GM23338 (cell line): ENCODE data around the gene ASCL2. TPM values are rescaled to one million over a fixed set of nuclear protein-coding genes. Genes with fewer than 3 reads are reported as not detected.

Experiments used
- ATAC-seq: fragments of 200-7000 bp; cut with Tn5 transposase; 3 replicates; pipeline ENCODE4 v1.9.1; 2020
- DNase-seq: peaks from one replicate; pipeline ENCODE4 v3.0.0-alpha.2; 2015; ENCODE audit warnings: low spot score
- H2AFZ ChIP-seq: fragments of 200-600 bp; sonication (generic); 2 replicates; pipeline ENCODE4 v1.8.0; 2016; ENCODE audit warnings: antibody characterized with exemption, mild to moderate bottlenecking, moderate library complexity
- H3F3A ChIP-seq: fragments of 200-600 bp; sonication (generic); replicated peaks from 2 replicates; pipeline ENCODE4 v1.8.0; 2017; ENCODE audit warnings: antibody characterized with exemption, mixed run types, low read depth
- H3K27ac ChIP-seq: fragments of 200-600 bp; sonication (generic); 2 replicates; pipeline ENCODE4 v1.6.1; 2016; ENCODE audit warnings: low read depth
- H3K27me3 ChIP-seq: fragments of 200-600 bp; sonication (generic); 2 replicates; pipeline ENCODE4 v1.8.0; 2016; ENCODE audit warnings: mild to moderate bottlenecking, mixed run types, moderate library complexity; ENCODE audit not compliant: insufficient read depth
- H3K36me3 ChIP-seq: fragments of 200-600 bp; sonication (generic); 2 replicates; pipeline ENCODE4 v1.8.0; 2016; ENCODE audit warnings: mild to moderate bottlenecking; ENCODE audit not compliant: insufficient read depth
- H3K4me1 ChIP-seq: fragments of 200-600 bp; sonication (generic); 2 replicates; pipeline ENCODE4 v1.8.0; 2016; ENCODE audit warnings: mild to moderate bottlenecking, moderate library complexity; ENCODE audit not compliant: insufficient read depth
- H3K4me2 ChIP-seq: fragments of 200-600 bp; sonication (generic); 2 replicates; pipeline ENCODE4 v1.7.1; 2017; ENCODE audit warnings: mixed run types
- H3K4me3 ChIP-seq: fragments of 200-600 bp; sonication (generic); 2 replicates; pipeline ENCODE4 v1.6.1; 2016; ENCODE audit warnings: mixed run types
- H3K79me2 ChIP-seq: fragments of 200-600 bp; sonication (generic); replicated peaks from 2 replicates; pipeline ENCODE4 v1.8.0; 2017; ENCODE audit warnings: mild to moderate bottlenecking; ENCODE audit not compliant: insufficient read depth
- H3K9me2 ChIP-seq: fragments of 200-600 bp; sonication (generic); 2 replicates; pipeline ENCODE4 v1.8.0; 2017; ENCODE audit not compliant: insufficient read depth
- H4K20me1 ChIP-seq: fragments of 200-600 bp; sonication (generic); replicated peaks from 2 replicates; pipeline ENCODE4 v1.8.0; 2017; ENCODE audit warnings: mild to moderate bottlenecking; ENCODE audit not compliant: insufficient read depth
- H3K27ac Mint-ChIP-seq: 2 replicates; pipeline ENCODE4 v1.8.0; 2020; ENCODE audit warnings: inconsistent platforms, mild to moderate bottlenecking, moderate library complexity, mixed read lengths
- H3K27me3 Mint-ChIP-seq: 3 replicates; pipeline ENCODE4 v1.8.0; 2022; ENCODE audit warnings: low read depth, mild to moderate bottlenecking, moderate library complexity, mixed read lengths, inconsistent platforms; ENCODE audit not compliant: insufficient read depth, poor library complexity
- H3K36me3 Mint-ChIP-seq: 3 replicates; pipeline ENCODE4 v1.8.0; 2021; ENCODE audit warnings: low read depth, mild to moderate bottlenecking, inconsistent platforms, moderate library complexity, mixed read lengths
- H3K4me1 Mint-ChIP-seq: 3 replicates; pipeline ENCODE4 v1.8.0; 2020; ENCODE audit warnings: mild to moderate bottlenecking, inconsistent platforms, mixed read lengths
- H3K4me3 Mint-ChIP-seq: 3 replicates; pipeline ENCODE4 v1.8.0; 2021; ENCODE audit warnings: moderate library complexity, mild to moderate bottlenecking, inconsistent platforms, mixed read lengths
- H3K9me3 Mint-ChIP-seq: 3 replicates; pipeline ENCODE4 v1.8.0; 2020; ENCODE audit warnings: moderate library complexity, mild to moderate bottlenecking, inconsistent platforms, mixed read lengths
- CREB1 ChIP-seq: fragments of 250-450 bp; sonication (Bioruptor Pico); IDR thresholded peaks from 2 replicates; pipeline ENCODE4 v1.5.0; 2020; ENCODE audit warnings: low read depth, mild to moderate bottlenecking, moderate library complexity
- CTCF ChIP-seq, 2 experiments: fragments of 200-600 bp in 1 of 2; sonication (generic) in 1 of 2; conservative IDR thresholded peaks; 2 replicates each; pipeline versions ENCODE4 v1.5.1 to v1.6.1; 2016 to 2017; ENCODE audit warnings: antibody characterized with exemption in 2 of 2, low read depth in 2 of 2, mild to moderate bottlenecking in 2 of 2, moderate library complexity in 1 of 2
- ETS1 ChIP-seq: IDR thresholded peaks from 2 replicates; pipeline ENCODE4 v1.6.1; 2016; ENCODE audit warnings: antibody characterized with exemption
- EZH2 ChIP-seq: fragments of 200-600 bp; sonication (generic); IDR thresholded peaks from one replicate; pipeline ENCODE4 v1.8.0; 2017; ENCODE audit warnings: antibody characterized with exemption, mild to moderate bottlenecking, low read depth; ENCODE audit not compliant: unreplicated experiment
- EZH2phosphoT487 ChIP-seq: fragments of 200-600 bp; sonication (generic); IDR thresholded peaks from one replicate; pipeline ENCODE4 v1.8.1; 2018; ENCODE audit warnings: antibody characterized with exemption; ENCODE audit not compliant: unreplicated experiment
- JUNB ChIP-seq: IDR thresholded peaks from one replicate; pipeline ENCODE4 v1.6.1; 2016; ENCODE audit warnings: antibody characterized with exemption; ENCODE audit not compliant: unreplicated experiment
- NANOG ChIP-seq: IDR thresholded peaks from 2 replicates; pipeline ENCODE4 v1.6.1; 2016; ENCODE audit warnings: antibody characterized with exemption, borderline replicate concordance
- POLR2AphosphoS5 ChIP-seq: IDR thresholded peaks from 2 replicates; pipeline ENCODE4 v1.6.1; 2016; ENCODE audit warnings: antibody characterized with exemption, low read depth
- STAT1 ChIP-seq: IDR thresholded peaks from one replicate; pipeline ENCODE4 v1.6.1; 2016; ENCODE audit warnings: antibody characterized with exemption; ENCODE audit not compliant: unreplicated experiment
- ZNF114 ChIP-seq: fragments of 250-450 bp; sonication (Bioruptor Pico); IDR thresholded peaks from 2 replicates; pipeline ENCODE4 v1.5.0; 2020; ENCODE audit warnings: mild to moderate bottlenecking, moderate library complexity
- ZNF331 ChIP-seq: fragments of 250-450 bp; sonication (Bioruptor Pico); IDR thresholded peaks from 2 replicates; pipeline ENCODE4 v1.5.0; 2020; ENCODE audit warnings: low read depth, mild to moderate bottlenecking, moderate library complexity
- ZNF462 ChIP-seq: fragments of 250-450 bp; sonication (Bioruptor Pico); IDR thresholded peaks from 2 replicates; pipeline ENCODE4 v1.5.0; 2020; ENCODE audit warnings: mild to moderate bottlenecking, moderate library complexity
- polyA plus RNA-seq: library from polyadenylated mRNA; unstranded; fragments of >200 nt; fragmentation: Nextera tagmentation; extraction: Ambion mirVana; gene quantifications from 2 replicates; pipeline ENCODE4 v1.2.1, GENCODE V29; 2016
- total RNA-seq: library from RNA; depleted of rRNA; stranded (reverse); fragments of >200 nt; shearing (Covaris generic); gene quantifications from 2 replicates; pipeline ENCODE4 v1.2.3, GENCODE V29; 2014
- TF ChIP-seq, protein P1 (sequence below): IDR thresholded peaks from one replicate; pipeline ENCODE4 v1.6.1; 2018; ENCODE audit warnings: antibody characterized with exemption; ENCODE audit not compliant: unreplicated experiment

Gene ASCL2
- total and polyA plus RNA-seq, 2 experiments from 2014 or later, result 0.57 to 1.6 TPM

GRCh38 chr11:2304506-2305139, 34.2 kb upstream of the ASCL2 start:
- Histone ChIP-seq H3K79me2 (no peaks in the 10 kb centered on the region), H3K27ac (no peak overlapping the region), H4K20me1 (no peaks in the 10 kb centered on the region), H3K4me2 (no peak overlapping the region), H3F3A (no peaks in the 10 kb centered on the region), H3K36me3 (no peaks in the 10 kb centered on the region), H3K27me3 (no peaks in the 10 kb centered on the region), H3K9me2 (no peaks in the 10 kb centered on the region), H3K4me1 (no peaks in the 10 kb centered on the region), H3K4me3 (no peak overlapping the region), H2AFZ (no peak overlapping the region)
- ATAC-seq (no peak), DNase-seq (no peak)
- Mint-ChIP-seq H3K4me1 (peaks cover 7% of the 10 kb centered on the region), H3K4me3 (no peak overlapping the region), H3K36me3 (no peaks in the 10 kb centered on the region), H3K27ac (no peak overlapping the region), H3K9me3 (no peaks in the 10 kb centered on the region), H3K27me3 (peaks cover 2% of the 10 kb centered on the region)
- no peak for TF ChIP-seq STAT1
- no peak for TF ChIP-seq ZNF114
- TF ChIP-seq EZH2phosphoT487, result no peak
- no peak for TF ChIP-seq ZNF331 (CRISPR knock-in tag)
- no peak for TF ChIP-seq ZNF462
- no peak for TF ChIP-seq CTCF (conservative IDR thresholded peaks at IDR 0.05; ENCODE audit: low read depth in 2 of 2)
- no peak for TF ChIP-seq JUNB
- no peak for TF ChIP-seq POLR2AphosphoS5
- no peak for TF ChIP-seq ETS1
- no peak for TF ChIP-seq NANOG
- TF ChIP-seq CREB1 (CRISPR knock-in tag), result no peak
- TF ChIP-seq EZH2, result no peak
- TF ChIP-seq, protein P1, sequence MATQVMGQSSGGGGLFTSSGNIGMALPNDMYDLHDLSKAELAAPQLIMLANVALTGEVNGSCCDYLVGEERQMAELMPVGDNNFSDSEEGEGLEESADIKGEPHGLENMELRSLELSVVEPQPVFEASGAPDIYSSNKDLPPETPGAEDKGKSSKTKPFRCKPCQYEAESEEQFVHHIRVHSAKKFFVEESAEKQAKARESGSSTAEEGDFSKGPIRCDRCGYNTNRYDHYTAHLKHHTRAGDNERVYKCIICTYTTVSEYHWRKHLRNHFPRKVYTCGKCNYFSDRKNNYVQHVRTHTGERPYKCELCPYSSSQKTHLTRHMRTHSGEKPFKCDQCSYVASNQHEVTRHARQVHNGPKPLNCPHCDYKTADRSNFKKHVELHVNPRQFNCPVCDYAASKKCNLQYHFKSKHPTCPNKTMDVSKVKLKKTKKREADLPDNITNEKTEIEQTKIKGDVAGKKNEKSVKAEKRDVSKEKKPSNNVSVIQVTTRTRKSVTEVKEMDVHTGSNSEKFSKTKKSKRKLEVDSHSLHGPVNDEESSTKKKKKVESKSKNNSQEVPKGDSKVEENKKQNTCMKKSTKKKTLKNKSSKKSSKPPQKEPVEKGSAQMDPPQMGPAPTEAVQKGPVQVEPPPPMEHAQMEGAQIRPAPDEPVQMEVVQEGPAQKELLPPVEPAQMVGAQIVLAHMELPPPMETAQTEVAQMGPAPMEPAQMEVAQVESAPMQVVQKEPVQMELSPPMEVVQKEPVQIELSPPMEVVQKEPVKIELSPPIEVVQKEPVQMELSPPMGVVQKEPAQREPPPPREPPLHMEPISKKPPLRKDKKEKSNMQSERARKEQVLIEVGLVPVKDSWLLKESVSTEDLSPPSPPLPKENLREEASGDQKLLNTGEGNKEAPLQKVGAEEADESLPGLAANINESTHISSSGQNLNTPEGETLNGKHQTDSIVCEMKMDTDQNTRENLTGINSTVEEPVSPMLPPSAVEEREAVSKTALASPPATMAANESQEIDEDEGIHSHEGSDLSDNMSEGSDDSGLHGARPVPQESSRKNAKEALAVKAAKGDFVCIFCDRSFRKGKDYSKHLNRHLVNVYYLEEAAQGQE, result no peak
